ENCODE results near the gene PACSIN2.

DNA sequence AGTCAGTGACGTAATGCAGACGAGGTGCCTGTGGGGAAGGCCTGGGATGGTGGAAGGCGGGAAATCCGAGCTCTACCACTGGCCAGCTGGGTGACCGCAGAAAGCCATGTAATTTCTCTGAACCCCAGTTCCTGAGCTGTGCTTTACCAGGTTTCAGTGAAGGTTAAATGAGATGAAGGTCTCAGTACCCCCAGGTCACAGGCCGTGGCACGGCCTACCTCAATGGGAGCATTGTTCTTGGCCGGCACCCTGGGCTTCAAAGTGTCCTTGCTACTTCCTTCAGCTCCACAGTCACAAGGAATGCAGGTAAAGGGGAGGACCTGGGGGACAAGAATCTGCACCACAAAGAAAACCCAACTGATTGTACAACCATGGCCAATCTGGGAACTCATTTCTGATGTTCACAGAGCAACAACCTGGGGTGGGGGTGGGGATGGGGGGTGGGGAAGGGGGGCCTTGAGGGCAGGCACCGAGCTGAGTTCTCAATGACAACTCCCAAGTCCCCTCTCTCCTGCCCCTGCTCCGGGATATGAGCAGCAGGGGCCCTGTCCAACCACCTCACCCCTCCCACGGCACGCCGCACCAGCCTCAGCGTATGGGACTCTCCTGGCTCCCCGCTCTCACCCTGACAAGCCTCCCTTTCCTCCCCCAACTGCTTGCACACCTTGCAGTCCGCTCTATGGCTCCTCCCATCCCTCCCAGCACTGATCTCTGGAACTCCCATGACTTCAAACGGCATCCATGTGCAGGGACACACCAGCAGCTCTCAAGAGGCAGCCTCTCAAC is 98.8 kb downstream of the PACSIN2 start:
- TF ChIP-seq, protein P1, sequence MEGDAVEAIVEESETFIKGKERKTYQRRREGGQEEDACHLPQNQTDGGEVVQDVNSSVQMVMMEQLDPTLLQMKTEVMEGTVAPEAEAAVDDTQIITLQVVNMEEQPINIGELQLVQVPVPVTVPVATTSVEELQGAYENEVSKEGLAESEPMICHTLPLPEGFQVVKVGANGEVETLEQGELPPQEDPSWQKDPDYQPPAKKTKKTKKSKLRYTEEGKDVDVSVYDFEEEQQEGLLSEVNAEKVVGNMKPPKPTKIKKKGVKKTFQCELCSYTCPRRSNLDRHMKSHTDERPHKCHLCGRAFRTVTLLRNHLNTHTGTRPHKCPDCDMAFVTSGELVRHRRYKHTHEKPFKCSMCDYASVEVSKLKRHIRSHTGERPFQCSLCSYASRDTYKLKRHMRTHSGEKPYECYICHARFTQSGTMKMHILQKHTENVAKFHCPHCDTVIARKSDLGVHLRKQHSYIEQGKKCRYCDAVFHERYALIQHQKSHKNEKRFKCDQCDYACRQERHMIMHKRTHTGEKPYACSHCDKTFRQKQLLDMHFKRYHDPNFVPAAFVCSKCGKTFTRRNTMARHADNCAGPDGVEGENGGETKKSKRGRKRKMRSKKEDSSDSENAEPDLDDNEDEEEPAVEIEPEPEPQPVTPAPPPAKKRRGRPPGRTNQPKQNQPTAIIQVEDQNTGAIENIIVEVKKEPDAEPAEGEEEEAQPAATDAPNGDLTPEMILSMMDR (IDR thresholded peaks at IDR 0.05; ENCODE audit: insufficient read depth, low read depth, low read length): no peak
- no peak for TF ChIP-seq EZH2 (IDR thresholded peaks at IDR 0.05; ENCODE audit: insufficient read depth, low read length)

Data from astrocyte (in vitro differentiated cells and primary cell).